ENCODE measurements around the gene PKD1L1. TPM values are rescaled to one million over a fixed set of nuclear protein-coding genes. Genes with fewer than 3 reads are reported as not detected.

PKD1L1 gene
- total RNA-seq, 2 donors from 2014 or later = 0.13 to 0.20 TPM

DNA sequence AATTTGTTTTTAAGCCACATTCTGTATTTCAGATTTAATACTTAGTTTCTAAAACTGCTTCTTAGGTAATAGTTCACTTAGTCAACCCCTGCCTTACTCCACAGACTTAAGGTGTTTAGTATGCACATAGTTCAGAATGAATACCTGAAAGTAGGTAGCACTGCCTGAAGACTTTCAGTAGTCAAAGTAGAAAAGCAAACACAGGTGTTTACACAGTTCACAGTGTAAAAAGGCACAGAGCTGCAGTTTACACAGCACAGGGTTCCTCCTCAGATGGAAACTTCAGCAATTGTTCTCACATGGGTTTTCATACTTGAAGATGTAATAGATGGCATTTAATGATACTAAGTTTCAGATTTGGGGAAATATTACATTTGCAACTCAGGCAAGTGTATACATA lies 3.1 kb upstream of the PKD1L1 start:
- no peaks in the 10 kb centered on the region for H3K9me3 ChIP-seq (ENCODE audit: control insufficient read depth, low read length)
- H3K27me3 ChIP-seq (ENCODE audit: control insufficient read depth, insufficient read depth, low read length, poor library complexity, severe bottlenecking) = no peaks in the 10 kb centered on the region
- Mint-ChIP-seq H3K9me3 (no peaks in the 10 kb centered on the region), H3K4me3 (no peak overlapping the region), H3K27me3 (ENCODE audit: insufficient read depth) (peaks cover 6% of the 10 kb centered on the region), H3K27ac (peak overlapping the region; percentile 83), H3K36me3 (ENCODE audit: low read depth) (peaks cover 21% of the 10 kb centered on the region), H3K4me1 (peaks cover 46% of the 10 kb centered on the region)
- H3K4me3 ChIP-seq (ENCODE audit: low read length) = no peak overlapping the region
- DNase-seq = no peak
- H3K9ac ChIP-seq (ENCODE audit: extremely low read depth, low read length, poor library complexity, severe bottlenecking) = no peak overlapping the region
- H3K36me3 ChIP-seq (ENCODE audit: control insufficient read depth, insufficient read depth, low read length) = peaks cover 19% of the 10 kb centered on the region
- peaks cover 11% of the 10 kb centered on the region for H3K4me1 ChIP-seq (ENCODE audit: control insufficient read depth, insufficient read depth, low read length)
- TF ChIP-seq, protein P1, sequence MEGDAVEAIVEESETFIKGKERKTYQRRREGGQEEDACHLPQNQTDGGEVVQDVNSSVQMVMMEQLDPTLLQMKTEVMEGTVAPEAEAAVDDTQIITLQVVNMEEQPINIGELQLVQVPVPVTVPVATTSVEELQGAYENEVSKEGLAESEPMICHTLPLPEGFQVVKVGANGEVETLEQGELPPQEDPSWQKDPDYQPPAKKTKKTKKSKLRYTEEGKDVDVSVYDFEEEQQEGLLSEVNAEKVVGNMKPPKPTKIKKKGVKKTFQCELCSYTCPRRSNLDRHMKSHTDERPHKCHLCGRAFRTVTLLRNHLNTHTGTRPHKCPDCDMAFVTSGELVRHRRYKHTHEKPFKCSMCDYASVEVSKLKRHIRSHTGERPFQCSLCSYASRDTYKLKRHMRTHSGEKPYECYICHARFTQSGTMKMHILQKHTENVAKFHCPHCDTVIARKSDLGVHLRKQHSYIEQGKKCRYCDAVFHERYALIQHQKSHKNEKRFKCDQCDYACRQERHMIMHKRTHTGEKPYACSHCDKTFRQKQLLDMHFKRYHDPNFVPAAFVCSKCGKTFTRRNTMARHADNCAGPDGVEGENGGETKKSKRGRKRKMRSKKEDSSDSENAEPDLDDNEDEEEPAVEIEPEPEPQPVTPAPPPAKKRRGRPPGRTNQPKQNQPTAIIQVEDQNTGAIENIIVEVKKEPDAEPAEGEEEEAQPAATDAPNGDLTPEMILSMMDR (conservative IDR thresholded peaks at IDR 0.05) = no peak
- no peak overlapping the region for H3K27ac ChIP-seq (ENCODE audit: low read depth, low read length)

- Mint-ChIP-seq H3K4me1 (peaks cover 41% of the 10 kb centered on the region), H3K27me3 (ENCODE audit: insufficient read depth) (peaks cover 6% of the 10 kb centered on the region), H3K4me3 (no peak overlapping the region), H3K9me3 (no peaks in the 10 kb centered on the region), H3K36me3 (ENCODE audit: low read depth) (peaks cover 17% of the 10 kb centered on the region), H3K27ac (no peak overlapping the region)
- H3K27me3 ChIP-seq (ENCODE audit: control insufficient read depth, insufficient read depth, low read length, poor library complexity, severe bottlenecking) = no peaks in the 10 kb centered on the region
- no peak overlapping the region for H3K27ac ChIP-seq (ENCODE audit: low read depth, low read length)
- no peak for DNase-seq
- no peak overlapping the region for H3K9ac ChIP-seq (ENCODE audit: extremely low read depth, low read length, poor library complexity, severe bottlenecking)
- H3K36me3 ChIP-seq (ENCODE audit: control insufficient read depth, insufficient read depth, low read length) = peaks cover 19% of the 10 kb centered on the region
- TF ChIP-seq, protein P1 (conservative IDR thresholded peaks at IDR 0.05) = peak; percentile 41
- 93 to 100% methylated on average over 2 to 9 of the region's 11 CpGs for WGBS, 2 experiments (ENCODE audit: insufficient coverage in 1 of 2, insufficient read length in 1 of 2)
- no peak overlapping the region for H3K4me3 ChIP-seq (ENCODE audit: low read length)
- no peaks in the 10 kb centered on the region for H3K9me3 ChIP-seq (ENCODE audit: control insufficient read depth, low read length)
- peaks cover 8% of the 10 kb centered on the region for H3K4me1 ChIP-seq (ENCODE audit: control insufficient read depth, insufficient read depth, low read length)
Observed at GRCh38 chr7:47950714-47951113, 2.4 kb upstream of the PKD1L1 start.

DNA sequence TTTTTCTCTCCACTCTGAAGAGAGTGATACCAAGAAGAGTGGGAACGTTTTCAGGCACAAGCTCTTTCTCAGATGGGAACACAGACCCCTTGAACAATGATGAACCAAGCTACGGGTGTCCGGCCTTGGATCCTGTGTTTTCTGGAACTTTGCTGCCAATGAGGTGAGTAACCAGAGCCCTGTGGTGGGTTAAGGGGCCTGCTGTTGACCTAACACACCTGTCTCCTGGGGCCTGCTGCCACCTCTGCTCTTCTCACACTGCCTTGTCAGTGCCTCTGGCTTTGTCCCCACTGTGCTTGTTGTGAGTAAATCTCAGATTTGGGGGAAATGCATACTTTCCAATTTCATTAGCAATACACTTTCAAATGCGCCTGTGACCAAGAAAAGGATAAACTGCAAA lies 1.4 kb upstream of the PKD1L1 start:
- Histone ChIP-seq H3K4me3 (ENCODE audit: low read length) (no peak overlapping the region), H3K36me3 (ENCODE audit: control insufficient read depth, insufficient read depth, low read length) (peaks cover 16% of the 10 kb centered on the region), H3K9me3 (ENCODE audit: control insufficient read depth, low read length) (no peaks in the 10 kb centered on the region), H3K9ac (ENCODE audit: extremely low read depth, low read length, poor library complexity, severe bottlenecking) (no peak overlapping the region), H3K27ac (ENCODE audit: low read depth, low read length) (no peak overlapping the region), H3K27me3 (ENCODE audit: control insufficient read depth, insufficient read depth, low read length, poor library complexity, severe bottlenecking) (no peaks in the 10 kb centered on the region), H3K4me1 (ENCODE audit: control insufficient read depth, insufficient read depth, low read length) (peaks cover 8% of the 10 kb centered on the region)
- peaks cover 13% of the 10 kb centered on the region for H3K36me3 Mint-ChIP-seq (ENCODE audit: low read depth)
- TF ChIP-seq, protein P1 (conservative IDR thresholded peaks at IDR 0.05) = no peak
- H3K9me3 Mint-ChIP-seq = no peaks in the 10 kb centered on the region
- no peak overlapping the region for H3K27ac Mint-ChIP-seq
- no peak for DNase-seq
- H3K4me3 Mint-ChIP-seq = no peak overlapping the region
- 84 to 94% methylated on average over 2 to 4 of the region's 4 CpGs for WGBS, 2 experiments (ENCODE audit: insufficient coverage in 1 of 2, insufficient read length in 1 of 2)
- peaks cover 40% of the 10 kb centered on the region for H3K4me1 Mint-ChIP-seq
- H3K27me3 Mint-ChIP-seq (ENCODE audit: insufficient read depth) = peaks cover 6% of the 10 kb centered on the region
